HepG2 (cell line): ENCODE measurements around the gene METAP1D. TPM values are rescaled to one million over a fixed set of nuclear protein-coding genes. Genes with fewer than 3 reads are reported as not detected.

Experiments
- CAMTA2 ChIP-seq: sonication (generic); formaldehyde crosslinking; IDR thresholded peaks from 2 replicates; pipeline ENCODE4 v1.4.0; 2020; ENCODE audit warnings: mild to moderate bottlenecking, missing genetic modification reagents, borderline replicate concordance
- FIP1L1 ChIP-seq: fragments of 200-400 bp; formaldehyde crosslinking; IDR thresholded peaks from 2 replicates; pipeline ENCODE4 v1.6.1; 2018; ENCODE audit warnings: low read depth, mild to moderate bottlenecking, low read length, moderate library complexity, borderline replicate concordance; ENCODE audit not compliant: insufficient read depth
- KDM1A ChIP-seq: IDR thresholded peaks from 2 replicates; pipeline ENCODE4 v1.6.1; 2016; ENCODE audit warnings: missing compliant biosample characterization
- MIXL1 ChIP-seq: IDR thresholded peaks from 2 replicates; pipeline ENCODE4 v1.6.1; 2016
- PCBP2 ChIP-seq: fragments of 200-400 bp; formaldehyde crosslinking; optimal IDR thresholded peaks from 2 replicates; pipeline ENCODE3; 2018; ENCODE audit warnings: low read length, low read depth; ENCODE audit not compliant: poor library complexity, severe bottlenecking
- ZNF101 ChIP-seq: sonication (generic); formaldehyde crosslinking; IDR thresholded peaks from 2 replicates; pipeline ENCODE4 v1.4.0; 2020; ENCODE audit warnings: mild to moderate bottlenecking, low read depth, missing genetic modification reagents, borderline replicate concordance
- ZNF12 ChIP-seq: sonication (generic); formaldehyde crosslinking; IDR thresholded peaks from 2 replicates; pipeline ENCODE4 v1.5.0; 2020; ENCODE audit warnings: missing genetic modification reagents
- ZNF205 ChIP-seq: IDR thresholded peaks from 2 replicates; pipeline ENCODE4 v1.6.1; 2018; ENCODE audit warnings: missing biosample characterization, missing genetic modification reagents
- ZNF605 ChIP-seq: sonication (generic); formaldehyde crosslinking; IDR thresholded peaks from 2 replicates; pipeline ENCODE4 v1.8.0; 2022; ENCODE audit warnings: mild to moderate bottlenecking, missing genetic modification reagents
- polyA plus RNA-seq, 8 experiments: library from polyadenylated mRNA; depleted of rRNA in 3 of 8; stranded (reverse) in 7 of 8; unstranded in 1 of 8; fragments of >200 nt; fragmentation: Illumina TruSeq in 4 of 8; extraction: Trizol in 4 of 8; gene quantifications; 2 replicates each; pipeline versions ENCODE4 v1.2.1 to v1.2.3, GENCODE V29; 2011 to 2016; ENCODE audit warnings: low read depth in 4 of 8, missing spikeins in 1 of 8, mixed read lengths in 1 of 8; ENCODE audit not compliant: insufficient read depth in 1 of 8
- total RNA-seq, 5 experiments: library from RNA; depleted of rRNA; stranded (reverse); fragments of >200 nt; fragmentation: Illumina TruSeq; extraction: Trizol; gene quantifications; 2 replicates each; pipeline ENCODE4 v1.2.3, GENCODE V29; 2016; ENCODE audit warnings: low read depth in 1 of 5
- TF ChIP-seq, protein P1 (sequence below), 2 experiments: fragments of 450-650 bp in 1 of 2; sonication (generic) in 1 of 2; formaldehyde crosslinking in 1 of 2; IDR thresholded peaks; 2 replicates each; pipeline versions ENCODE4 v1.6.1 to v1.8.0; 2016 to 2022; ENCODE audit warnings: antibody characterized with exemption in 1 of 2, mild to moderate bottlenecking in 1 of 2, missing genetic modification reagents in 1 of 2
- TF ChIP-seq, protein P2 (sequence below): sonication (generic); formaldehyde crosslinking; IDR thresholded peaks from 2 replicates; pipeline ENCODE4 v1.4.0; 2020; ENCODE audit warnings: mild to moderate bottlenecking, missing genetic modification reagents
- TF ChIP-seq, protein P3 (sequence below): sonication (generic); formaldehyde crosslinking; IDR thresholded peaks from 2 replicates; pipeline ENCODE4 v1.8.0; 2022; ENCODE audit warnings: missing genetic modification reagents, mild to moderate bottlenecking, moderate library complexity, borderline replicate concordance
- TF ChIP-seq, protein P4 (sequence below): sonication (generic); formaldehyde crosslinking; IDR thresholded peaks from 2 replicates; pipeline ENCODE4 v1.5.0; 2020; ENCODE audit warnings: missing genetic modification reagents

Gene METAP1D
- total and polyA plus RNA-seq, 2 of the 13 experiments (the other 11 are each of a cell fraction or from before 2014, with no cell fraction given) = 14.7 to 21.6 TPM

DNA sequence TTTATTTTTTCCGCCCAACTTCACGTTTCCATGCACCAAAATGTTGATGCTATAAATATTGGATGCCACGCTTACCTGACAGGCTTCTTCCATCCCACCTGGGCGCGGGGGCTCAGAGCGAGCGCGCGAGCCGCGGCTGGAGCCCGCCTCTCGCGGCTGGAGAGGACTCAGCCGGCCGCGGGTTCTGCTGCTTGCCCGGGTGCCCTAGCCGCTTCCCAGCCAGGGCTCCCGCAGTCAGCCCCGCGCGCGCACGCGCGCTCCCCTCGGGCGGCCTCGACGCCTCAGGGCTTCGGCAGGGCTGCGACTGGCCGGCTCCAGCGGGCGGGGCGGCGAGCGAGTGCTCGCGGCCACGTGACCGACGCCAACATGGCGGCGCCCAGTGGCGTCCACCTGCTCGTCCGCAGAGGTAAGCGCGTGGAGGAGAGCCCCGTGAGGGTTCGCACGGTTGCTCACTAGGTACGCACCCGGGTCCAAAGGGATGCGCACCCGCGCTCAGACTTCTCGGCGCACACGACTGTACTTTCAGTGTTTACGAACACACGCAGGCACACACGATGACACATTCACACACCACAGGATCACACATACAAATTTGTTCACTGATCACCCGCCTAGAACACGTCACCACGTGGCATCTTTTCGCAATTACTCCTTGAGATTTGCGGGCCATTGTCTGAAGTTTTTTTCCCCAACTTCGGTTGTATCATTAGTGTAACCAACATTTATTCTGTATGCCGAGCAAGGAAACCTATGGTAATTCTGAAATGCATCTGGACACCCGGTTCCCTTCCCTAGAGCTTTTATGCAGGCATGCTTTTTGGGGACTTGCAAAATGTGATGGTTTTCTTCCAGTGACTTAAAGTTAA is at the start of gene METAP1D (continued):
- TF ChIP-seq, protein P1, sequence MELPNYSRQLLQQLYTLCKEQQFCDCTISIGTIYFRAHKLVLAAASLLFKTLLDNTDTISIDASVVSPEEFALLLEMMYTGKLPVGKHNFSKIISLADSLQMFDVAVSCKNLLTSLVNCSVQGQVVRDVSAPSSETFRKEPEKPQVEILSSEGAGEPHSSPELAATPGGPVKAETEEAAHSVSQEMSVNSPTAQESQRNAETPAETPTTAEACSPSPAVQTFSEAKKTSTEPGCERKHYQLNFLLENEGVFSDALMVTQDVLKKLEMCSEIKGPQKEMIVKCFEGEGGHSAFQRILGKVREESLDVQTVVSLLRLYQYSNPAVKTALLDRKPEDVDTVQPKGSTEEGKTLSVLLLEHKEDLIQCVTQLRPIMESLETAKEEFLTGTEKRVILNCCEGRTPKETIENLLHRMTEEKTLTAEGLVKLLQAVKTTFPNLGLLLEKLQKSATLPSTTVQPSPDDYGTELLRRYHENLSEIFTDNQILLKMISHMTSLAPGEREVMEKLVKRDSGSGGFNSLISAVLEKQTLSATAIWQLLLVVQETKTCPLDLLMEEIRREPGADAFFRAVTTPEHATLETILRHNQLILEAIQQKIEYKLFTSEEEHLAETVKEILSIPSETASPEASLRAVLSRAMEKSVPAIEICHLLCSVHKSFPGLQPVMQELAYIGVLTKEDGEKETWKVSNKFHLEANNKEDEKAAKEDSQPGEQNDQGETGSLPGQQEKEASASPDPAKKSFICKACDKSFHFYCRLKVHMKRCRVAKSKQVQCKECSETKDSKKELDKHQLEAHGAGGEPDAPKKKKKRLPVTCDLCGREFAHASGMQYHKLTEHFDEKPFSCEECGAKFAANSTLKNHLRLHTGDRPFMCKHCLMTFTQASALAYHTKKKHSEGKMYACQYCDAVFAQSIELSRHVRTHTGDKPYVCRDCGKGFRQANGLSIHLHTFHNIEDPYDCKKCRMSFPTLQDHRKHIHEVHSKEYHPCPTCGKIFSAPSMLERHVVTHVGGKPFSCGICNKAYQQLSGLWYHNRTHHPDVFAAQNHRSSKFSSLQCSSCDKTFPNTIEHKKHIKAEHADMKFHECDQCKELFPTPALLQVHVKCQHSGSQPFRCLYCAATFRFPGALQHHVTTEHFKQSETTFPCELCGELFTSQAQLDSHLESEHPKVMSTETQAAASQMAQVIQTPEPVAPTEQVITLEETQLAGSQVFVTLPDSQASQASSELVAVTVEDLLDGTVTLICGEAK (IDR thresholded peaks at IDR 0.05) = no peak
- TF ChIP-seq, protein P1 (CRISPR knock-in tag; IDR thresholded peaks at IDR 0.05) = peak; percentile 95
- TF ChIP-seq ZNF12 (peak; percentile 65), ZNF205 (CRISPR knock-in tag) (peak; percentile 96), CAMTA2 (CRISPR knock-in tag) (peak; percentile 98), KDM1A (0 out of 2 replicates have a peak, but pooled peaks have one; percentile 20), ZNF101 (CRISPR knock-in tag) (no peak), FIP1L1 (no peak), ZNF605 (peak; percentile 95; the same call in 1 of the 2 replicates), MIXL1 (CRISPR knock-in tag) (peak; percentile 83; the same call in 1 of the 2 replicates), PCBP2 (no peak)
- TF ChIP-seq, protein P2, sequence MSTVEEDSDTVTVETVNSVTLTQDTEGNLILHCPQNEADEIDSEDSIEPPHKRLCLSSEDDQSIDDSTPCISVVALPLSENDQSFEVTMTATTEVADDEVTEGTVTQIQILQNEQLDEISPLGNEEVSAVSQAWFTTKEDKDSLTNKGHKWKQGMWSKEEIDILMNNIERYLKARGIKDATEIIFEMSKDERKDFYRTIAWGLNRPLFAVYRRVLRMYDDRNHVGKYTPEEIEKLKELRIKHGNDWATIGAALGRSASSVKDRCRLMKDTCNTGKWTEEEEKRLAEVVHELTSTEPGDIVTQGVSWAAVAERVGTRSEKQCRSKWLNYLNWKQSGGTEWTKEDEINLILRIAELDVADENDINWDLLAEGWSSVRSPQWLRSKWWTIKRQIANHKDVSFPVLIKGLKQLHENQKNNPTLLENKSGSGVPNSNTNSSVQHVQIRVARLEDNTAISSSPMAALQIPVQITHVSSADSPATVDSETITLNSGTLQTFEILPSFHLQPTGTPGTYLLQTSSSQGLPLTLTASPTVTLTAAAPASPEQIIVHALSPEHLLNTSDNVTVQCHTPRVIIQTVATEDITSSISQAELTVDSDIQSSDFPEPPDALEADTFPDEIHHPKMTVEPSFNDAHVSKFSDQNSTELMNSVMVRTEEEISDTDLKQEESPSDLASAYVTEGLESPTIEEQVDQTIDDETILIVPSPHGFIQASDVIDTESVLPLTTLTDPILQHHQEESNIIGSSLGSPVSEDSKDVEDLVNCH = no peak
- TF ChIP-seq, protein P3, sequence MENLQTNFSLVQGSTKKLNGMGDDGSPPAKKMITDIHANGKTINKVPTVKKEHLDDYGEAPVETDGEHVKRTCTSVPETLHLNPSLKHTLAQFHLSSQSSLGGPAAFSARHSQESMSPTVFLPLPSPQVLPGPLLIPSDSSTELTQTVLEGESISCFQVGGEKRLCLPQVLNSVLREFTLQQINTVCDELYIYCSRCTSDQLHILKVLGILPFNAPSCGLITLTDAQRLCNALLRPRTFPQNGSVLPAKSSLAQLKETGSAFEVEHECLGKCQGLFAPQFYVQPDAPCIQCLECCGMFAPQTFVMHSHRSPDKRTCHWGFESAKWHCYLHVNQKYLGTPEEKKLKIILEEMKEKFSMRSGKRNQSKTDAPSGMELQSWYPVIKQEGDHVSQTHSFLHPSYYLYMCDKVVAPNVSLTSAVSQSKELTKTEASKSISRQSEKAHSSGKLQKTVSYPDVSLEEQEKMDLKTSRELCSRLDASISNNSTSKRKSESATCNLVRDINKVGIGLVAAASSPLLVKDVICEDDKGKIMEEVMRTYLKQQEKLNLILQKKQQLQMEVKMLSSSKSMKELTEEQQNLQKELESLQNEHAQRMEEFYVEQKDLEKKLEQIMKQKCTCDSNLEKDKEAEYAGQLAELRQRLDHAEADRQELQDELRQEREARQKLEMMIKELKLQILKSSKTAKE = no peak; the same call in 1 of the 2 replicates
- TF ChIP-seq, protein P4, sequence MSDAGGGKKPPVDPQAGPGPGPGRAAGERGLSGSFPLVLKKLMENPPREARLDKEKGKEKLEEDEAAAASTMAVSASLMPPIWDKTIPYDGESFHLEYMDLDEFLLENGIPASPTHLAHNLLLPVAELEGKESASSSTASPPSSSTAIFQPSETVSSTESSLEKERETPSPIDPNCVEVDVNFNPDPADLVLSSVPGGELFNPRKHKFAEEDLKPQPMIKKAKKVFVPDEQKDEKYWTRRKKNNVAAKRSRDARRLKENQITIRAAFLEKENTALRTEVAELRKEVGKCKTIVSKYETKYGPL (CRISPR knock-in tag) = peak; percentile 87
